Measurements from ENCODE around the gene FREM2.

The FREM2 gene

DNA sequence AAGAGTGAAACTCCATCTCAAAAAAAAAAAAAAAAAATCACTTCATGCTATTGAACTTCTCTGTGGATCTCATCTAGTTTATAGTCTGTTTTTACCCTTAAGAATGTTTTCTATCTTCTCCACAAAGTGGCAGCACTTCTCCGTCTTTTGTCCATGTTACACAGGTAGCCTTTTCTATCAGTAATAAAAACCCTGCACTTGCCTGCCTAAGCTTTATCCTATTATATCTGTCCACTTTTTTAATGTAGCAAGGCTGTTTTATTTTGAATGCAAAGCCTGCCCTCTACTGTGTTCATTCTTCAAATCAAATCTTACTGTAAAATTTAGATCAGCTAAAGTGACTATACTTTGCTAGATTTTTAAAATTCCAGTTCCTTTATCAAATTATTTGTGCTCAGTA, 179.8 kb downstream of the FREM2 start:
- no peak for DNase-seq
- Histone ChIP-seq H3K9me3 (no peaks in the 10 kb centered on the region), H3K27me3 (no peaks in the 10 kb centered on the region), H3K27ac (no peak overlapping the region), H3K36me3 (no peaks in the 10 kb centered on the region), H3K4me1 (no peaks in the 10 kb centered on the region), H3K4me3 (no peak overlapping the region)
- intact Hi-C loops (cut with DNase I; ENCODE audit: low total_unique reads), result no loop called here
- TF ChIP-seq, protein P1, sequence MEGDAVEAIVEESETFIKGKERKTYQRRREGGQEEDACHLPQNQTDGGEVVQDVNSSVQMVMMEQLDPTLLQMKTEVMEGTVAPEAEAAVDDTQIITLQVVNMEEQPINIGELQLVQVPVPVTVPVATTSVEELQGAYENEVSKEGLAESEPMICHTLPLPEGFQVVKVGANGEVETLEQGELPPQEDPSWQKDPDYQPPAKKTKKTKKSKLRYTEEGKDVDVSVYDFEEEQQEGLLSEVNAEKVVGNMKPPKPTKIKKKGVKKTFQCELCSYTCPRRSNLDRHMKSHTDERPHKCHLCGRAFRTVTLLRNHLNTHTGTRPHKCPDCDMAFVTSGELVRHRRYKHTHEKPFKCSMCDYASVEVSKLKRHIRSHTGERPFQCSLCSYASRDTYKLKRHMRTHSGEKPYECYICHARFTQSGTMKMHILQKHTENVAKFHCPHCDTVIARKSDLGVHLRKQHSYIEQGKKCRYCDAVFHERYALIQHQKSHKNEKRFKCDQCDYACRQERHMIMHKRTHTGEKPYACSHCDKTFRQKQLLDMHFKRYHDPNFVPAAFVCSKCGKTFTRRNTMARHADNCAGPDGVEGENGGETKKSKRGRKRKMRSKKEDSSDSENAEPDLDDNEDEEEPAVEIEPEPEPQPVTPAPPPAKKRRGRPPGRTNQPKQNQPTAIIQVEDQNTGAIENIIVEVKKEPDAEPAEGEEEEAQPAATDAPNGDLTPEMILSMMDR (IDR thresholded peaks at IDR 0.05), result no peak

DNA sequence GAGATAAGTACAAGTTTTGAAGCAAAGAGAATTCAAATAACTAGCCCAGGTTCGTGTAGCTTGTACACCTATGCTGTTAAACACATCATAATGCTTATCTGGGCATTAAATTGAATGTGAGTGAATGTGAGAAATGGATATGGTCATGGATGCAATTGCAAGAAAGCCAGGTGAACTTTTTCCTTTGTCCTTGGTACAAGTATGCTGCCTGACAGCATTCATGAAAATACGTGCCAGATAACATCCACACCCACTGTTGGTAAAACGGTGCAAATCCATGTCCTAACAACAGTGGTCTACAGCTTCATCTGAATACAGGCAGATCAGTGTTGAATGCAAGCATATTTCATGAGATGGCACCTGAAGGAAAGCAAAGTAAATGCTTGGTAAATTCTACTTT, 181.5 kb downstream of the FREM2 start:
- no peaks in the 10 kb centered on the region for H3K27me3 ChIP-seq
- H3K27ac ChIP-seq, result no peak overlapping the region
- no peak for DNase-seq
- no peaks in the 10 kb centered on the region for H3K9me3 ChIP-seq
- H3K4me3 ChIP-seq, result no peak overlapping the region
- no peaks in the 10 kb centered on the region for H3K4me1 ChIP-seq
- no peaks in the 10 kb centered on the region for H3K36me3 ChIP-seq
- TF ChIP-seq, protein P1 (IDR thresholded peaks at IDR 0.05), result no peak
- intact Hi-C loops (cut with DNase I; ENCODE audit: low total_unique reads), result no loop called here

DNA sequence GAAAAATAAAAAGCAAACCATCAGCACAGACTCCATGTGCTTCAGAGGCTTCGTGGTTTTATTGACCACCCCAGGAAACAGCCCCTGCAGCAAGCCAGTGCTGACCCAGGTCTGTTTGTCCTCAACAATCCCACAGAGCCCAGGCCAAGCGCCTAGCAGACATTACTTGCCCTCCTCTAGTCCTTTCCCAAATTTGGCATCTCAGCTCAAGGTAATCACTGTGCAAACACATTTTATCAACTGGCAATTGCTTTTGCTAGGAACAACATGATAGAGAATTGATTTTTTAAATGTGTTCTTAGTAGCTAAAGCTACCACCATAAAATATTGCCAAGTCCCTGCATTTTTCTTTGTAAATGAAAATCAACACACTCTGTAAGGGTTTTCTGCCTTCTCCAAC, 182.0 kb downstream of the FREM2 start:
- DNase-seq, result no peak
- no peaks in the 10 kb centered on the region for H3K9me3 ChIP-seq
- H3K4me1 ChIP-seq, result no peaks in the 10 kb centered on the region
- no peaks in the 10 kb centered on the region for H3K36me3 ChIP-seq
- no peak overlapping the region for H3K27ac ChIP-seq
- no peak overlapping the region for H3K4me3 ChIP-seq
- TF ChIP-seq, protein P1 (IDR thresholded peaks at IDR 0.05), result no peak
- no peaks in the 10 kb centered on the region for H3K27me3 ChIP-seq
- intact Hi-C loops (cut with DNase I; ENCODE audit: low total_unique reads), result no loop called here

DNA sequence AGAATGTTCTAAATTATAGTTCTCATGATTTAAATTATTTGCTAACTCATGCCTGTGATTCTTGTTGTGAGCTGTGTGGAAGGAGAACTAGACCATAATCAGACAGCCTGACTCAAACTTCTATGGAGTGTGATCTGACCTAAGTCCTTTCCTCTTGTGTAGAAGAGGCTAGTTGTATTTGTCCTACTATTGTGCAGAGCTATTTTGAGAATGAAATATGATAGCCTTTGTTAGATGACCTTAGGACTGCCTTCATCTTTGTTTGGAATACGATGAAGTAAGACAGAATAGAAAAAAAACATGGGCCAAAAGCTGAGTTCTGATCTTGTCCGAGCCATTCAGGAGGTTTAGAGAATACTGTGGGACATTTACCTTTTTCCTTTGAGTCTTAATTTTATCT, 184.4 kb downstream of the FREM2 start:
- intact Hi-C loops (cut with DNase I; ENCODE audit: low total_unique reads), result no loop called here
- no peak for DNase-seq
- H3K4me1 ChIP-seq, result no peaks in the 10 kb centered on the region
- H3K9me3 ChIP-seq, result no peaks in the 10 kb centered on the region
- TF ChIP-seq, protein P1 (IDR thresholded peaks at IDR 0.05), result no peak
- no peak overlapping the region for H3K27ac ChIP-seq
- no peaks in the 10 kb centered on the region for H3K36me3 ChIP-seq
- H3K4me3 ChIP-seq, result no peak overlapping the region
- H3K27me3 ChIP-seq, result no peaks in the 10 kb centered on the region

DNA sequence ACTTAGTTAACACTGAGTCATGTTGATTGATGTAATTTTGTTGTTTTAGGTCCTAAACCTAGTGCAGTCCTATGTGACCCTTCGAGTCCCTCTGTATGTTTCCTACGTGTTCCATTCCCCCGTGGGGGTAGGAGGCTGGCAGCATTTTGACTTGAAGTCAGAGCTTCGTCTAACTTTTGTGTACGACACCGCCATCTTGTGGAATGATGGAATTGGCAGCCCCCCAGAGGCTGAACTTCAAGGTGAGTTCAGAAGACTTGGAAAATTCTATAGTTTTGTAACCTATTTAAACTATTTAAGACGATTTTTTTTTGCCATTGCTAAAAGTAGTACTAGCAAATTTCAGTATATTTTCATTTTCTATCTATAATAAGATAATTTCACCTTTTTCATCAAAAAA, 185.8 kb downstream of the FREM2 start:
- TF ChIP-seq, protein P1 (IDR thresholded peaks at IDR 0.05), result peak in 1 of 2 experiments; percentile 7
- H3K27me3 ChIP-seq, result no peaks in the 10 kb centered on the region
- no peak for DNase-seq
- H3K9me3 ChIP-seq, result no peaks in the 10 kb centered on the region
- H3K4me1 ChIP-seq, result no peaks in the 10 kb centered on the region
- no peak overlapping the region for H3K4me3 ChIP-seq
- H3K27ac ChIP-seq, result no peak overlapping the region
- no peaks in the 10 kb centered on the region for H3K36me3 ChIP-seq
- intact Hi-C loops (cut with DNase I; ENCODE audit: low total_unique reads), result no loop called here

DNA sequence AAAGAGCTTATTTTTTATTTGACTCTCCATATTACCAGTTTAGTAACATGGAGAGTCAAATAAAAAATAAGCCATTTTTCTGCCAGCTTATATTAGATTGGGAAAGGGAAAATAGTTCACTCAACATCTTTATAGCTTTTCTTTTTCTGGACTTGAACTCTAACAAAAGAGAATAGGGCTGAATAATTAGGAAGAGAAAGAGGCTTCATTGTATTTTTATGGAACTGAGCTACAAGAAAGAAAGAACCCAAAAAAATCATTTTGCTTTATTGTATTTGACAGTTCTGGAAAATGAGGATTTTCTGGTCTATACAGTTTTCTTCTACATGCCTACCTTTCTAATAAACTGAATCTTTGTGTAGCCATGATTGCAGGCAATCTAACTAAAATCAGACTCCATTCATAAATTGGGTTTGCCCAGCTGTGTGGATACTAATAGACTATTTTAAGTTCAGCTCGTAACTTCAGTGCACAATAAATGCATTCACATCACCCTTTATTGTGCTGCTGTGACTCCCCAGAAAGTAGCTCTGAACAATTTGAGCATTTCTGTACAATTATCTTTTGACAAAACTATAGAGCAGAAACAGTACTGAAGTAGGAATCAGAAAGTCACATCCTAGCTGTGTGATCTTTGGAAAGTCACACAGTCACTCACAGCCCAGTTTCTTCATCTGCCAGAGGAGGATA, 188.5 kb downstream of the FREM2 start:
- H3K27ac ChIP-seq, result no peak overlapping the region

More for the DNA sequence above, 188.5 kb downstream of the FREM2 start:
- DNase-seq, result no peak
- TF ChIP-seq, protein P1 (IDR thresholded peaks at IDR 0.05), result no peak
- Histone ChIP-seq H3K4me3 (no peak overlapping the region), H3K4me1 (no peaks in the 10 kb centered on the region), H3K36me3 (no peaks in the 10 kb centered on the region), H3K9me3 (no peaks in the 10 kb centered on the region), H3K27me3 (no peaks in the 10 kb centered on the region)
- intact Hi-C loops (cut with DNase I; ENCODE audit: low total_unique reads), result no loop called here

Measured in tibial artery (tissue), 4 donors.